HEK293 (cell line): ENCODE results near the gene PPIC.

Experiments
- BCL11B ChIP-seq: fragments of 450-650 bp; formaldehyde crosslinking; IDR thresholded peaks from 2 replicates; pipeline ENCODE4 v1.5.1; 2016; ENCODE audit warnings: low read depth, missing biosample characterization, missing genetic modification characterization
- GLIS2 ChIP-seq: fragments of 450-650 bp; formaldehyde crosslinking; IDR thresholded peaks from 2 replicates; pipeline ENCODE4 v1.5.1; 2016; ENCODE audit warnings: missing biosample characterization, missing genetic modification characterization
- IKZF3 ChIP-seq: fragments of 450-650 bp; IDR thresholded peaks from 2 replicates; pipeline ENCODE4 v1.5.0; 2018; ENCODE audit warnings: missing biosample characterization, mild to moderate bottlenecking, missing genetic modification characterization, moderate library complexity
- KLF1 ChIP-seq: fragments of 450-650 bp; formaldehyde crosslinking; IDR thresholded peaks from 2 replicates; pipeline ENCODE4 v1.5.1; 2016; ENCODE audit warnings: missing biosample characterization, missing genetic modification characterization
- MEIS1 ChIP-seq: sonication (generic); formaldehyde crosslinking; IDR thresholded peaks from 2 replicates; pipeline ENCODE4 v1.8.1; 2022; ENCODE audit warnings: missing genetic modification reagents, mild to moderate bottlenecking, borderline replicate concordance
- OSR2 ChIP-seq: fragments of 450-650 bp; formaldehyde crosslinking; IDR thresholded peaks from 2 replicates; pipeline ENCODE4 v1.5.1; 2016; ENCODE audit warnings: missing biosample characterization, missing genetic modification characterization
- PRDM1 ChIP-seq: fragments of 450-650 bp; formaldehyde crosslinking; IDR thresholded peaks from 2 replicates; pipeline ENCODE4; 2016; ENCODE audit warnings: missing biosample characterization, missing genetic modification characterization
- PRDM4 ChIP-seq: fragments of 450-650 bp; formaldehyde crosslinking; IDR thresholded peaks from 2 replicates; pipeline ENCODE4 v1.5.1; 2017; ENCODE audit warnings: missing biosample characterization, missing genetic modification characterization
- SP2 ChIP-seq: fragments of 450-650 bp; formaldehyde crosslinking; IDR thresholded peaks from 2 replicates; pipeline ENCODE4 v1.5.1; 2016; ENCODE audit warnings: missing biosample characterization, missing genetic modification characterization
- SP3 ChIP-seq: fragments of 450-650 bp; formaldehyde crosslinking; IDR thresholded peaks from 2 replicates; pipeline ENCODE4 v1.5.1; 2016; ENCODE audit warnings: missing biosample characterization, missing genetic modification characterization
- ZBTB8A ChIP-seq: fragments of 450-650 bp; formaldehyde crosslinking; IDR thresholded peaks from 2 replicates; pipeline ENCODE4 v1.5.1; 2016; ENCODE audit warnings: missing biosample characterization, missing genetic modification characterization
- ZNF2 ChIP-seq: fragments of 450-650 bp; formaldehyde crosslinking; IDR thresholded peaks from 2 replicates; pipeline ENCODE4 v1.5.1; 2016; ENCODE audit warnings: missing biosample characterization, missing genetic modification characterization
- ZNF391 ChIP-seq: fragments of 450-650 bp; formaldehyde crosslinking; IDR thresholded peaks from 2 replicates; pipeline ENCODE4 v1.5.1; 2016; ENCODE audit warnings: low read depth, missing biosample characterization, missing genetic modification characterization, borderline replicate concordance
- ZNF416 ChIP-seq: fragments of 450-650 bp; formaldehyde crosslinking; IDR thresholded peaks from 2 replicates; pipeline ENCODE4 v1.5.1; 2016; ENCODE audit warnings: missing biosample characterization, missing genetic modification characterization
- ZNF513 ChIP-seq: fragments of 450-650 bp; IDR thresholded peaks from 2 replicates; pipeline ENCODE4 v1.5.1; 2018; ENCODE audit warnings: missing biosample characterization, missing genetic modification characterization
- ZNF518A ChIP-seq: fragments of 450-650 bp; formaldehyde crosslinking; conservative IDR thresholded peaks from 2 replicates; pipeline ENCODE4 v1.5.1; 2016; ENCODE audit warnings: low read depth, missing biosample characterization, missing genetic modification characterization
- ZNF558 ChIP-seq: fragments of 450-650 bp; formaldehyde crosslinking; IDR thresholded peaks from 2 replicates; pipeline ENCODE4 v1.5.1; 2016; ENCODE audit warnings: missing biosample characterization, missing genetic modification characterization
- ZNF561 ChIP-seq: fragments of 450-650 bp; IDR thresholded peaks from 2 replicates; pipeline ENCODE4 v1.5.1; 2018; ENCODE audit warnings: missing biosample characterization, missing genetic modification characterization, borderline replicate concordance
- ZNF626 ChIP-seq: fragments of 450-650 bp; sonication (Bioruptor Pico); formaldehyde crosslinking; IDR thresholded peaks from 2 replicates; pipeline ENCODE4 v1.5.1; 2018; ENCODE audit warnings: missing biosample characterization, missing genetic modification characterization, inconsistent platforms
- ZNF629 ChIP-seq: fragments of 450-650 bp; formaldehyde crosslinking; IDR thresholded peaks from 2 replicates; pipeline ENCODE4 v1.5.1; 2017; ENCODE audit warnings: missing biosample characterization, missing genetic modification characterization
- ZNF654 ChIP-seq: fragments of 450-650 bp; formaldehyde crosslinking; IDR thresholded peaks from 2 replicates; pipeline ENCODE4 v1.5.1; 2016; ENCODE audit warnings: low read depth, missing biosample characterization, missing genetic modification characterization
- ZNF660 ChIP-seq: fragments of 450-650 bp; IDR thresholded peaks from 2 replicates; pipeline ENCODE4 v1.5.1; 2018; ENCODE audit warnings: missing biosample characterization, mild to moderate bottlenecking, missing genetic modification characterization
- ZNF768 ChIP-seq: fragments of 450-650 bp; formaldehyde crosslinking; IDR thresholded peaks from 2 replicates; pipeline ENCODE4 v1.5.1; 2018; ENCODE audit warnings: missing biosample characterization, mild to moderate bottlenecking, missing genetic modification characterization
- ZNF837 ChIP-seq: fragments of 450-650 bp; formaldehyde crosslinking; IDR thresholded peaks from 2 replicates; pipeline ENCODE4 v1.5.1; 2016; ENCODE audit warnings: missing biosample characterization, missing genetic modification characterization

PPIC gene

GRCh38 chr5:123084730-123085605 is 48.4 kb upstream of the PPIC start (continued):
- no peak for TF ChIP-seq ZNF518A (tag by site-specific recombination)
- TF ChIP-seq ZNF629 (tag by site-specific recombination), result no peak
- TF ChIP-seq SP2 (tag by site-specific recombination), result 0 out of 2 replicates have a peak, but pooled peaks have one; percentile 7
- TF ChIP-seq PRDM4 (tag by site-specific recombination), result no peak
- TF ChIP-seq ZNF2 (tag by site-specific recombination), result no peak
- TF ChIP-seq PRDM1, result peak; percentile 82
- TF ChIP-seq OSR2 (tag by site-specific recombination), result 0 out of 2 replicates have a peak, but pooled peaks have one; percentile 20
- TF ChIP-seq ZNF626 (tag by site-specific recombination), result no peak
- no peak for TF ChIP-seq ZNF837
- no peak for TF ChIP-seq ZNF416
- TF ChIP-seq ZNF768 (tag by site-specific recombination), result no peak
- TF ChIP-seq ZNF561 (tag by site-specific recombination), result 0 out of 2 replicates have a peak, but pooled peaks have one; percentile 27
- TF ChIP-seq ZNF654 (tag by site-specific recombination), result no peak
- TF ChIP-seq ZNF391 (tag by site-specific recombination), result no peak
- peak; percentile 55; the same call in 1 of the 2 replicates for TF ChIP-seq IKZF3 (tag by site-specific recombination)
- peak; percentile 77 for TF ChIP-seq KLF1 (tag by site-specific recombination)
- no peak for TF ChIP-seq MEIS1 (CRISPR knock-in tag)
- TF ChIP-seq SP3, result peak; percentile 25; the same call in 1 of the 2 replicates
- TF ChIP-seq GLIS2 (tag by site-specific recombination), result no peak
- TF ChIP-seq ZNF660, result no peak
- no peak for TF ChIP-seq ZNF513 (tag by site-specific recombination)
- peak; percentile 35; the same call in 1 of the 2 replicates for TF ChIP-seq ZBTB8A
- TF ChIP-seq ZNF558, result no peak
- TF ChIP-seq BCL11B (tag by site-specific recombination), result no peak
